NCI-H1092 (cell line): Measurements from ENCODE around the gene IKBKE.
"Not testable (repeated sequence)": the region's sequence is repeated elsewhere in the genome, so short reads cannot be mapped to it uniquely, and the experiment has no call there.

Experiments
- DNase-seq: peaks from one replicate; lab custom pipeline; 2025; lab: John Stamatoyannopoulos, UW

The IKBKE gene

GRCh38 chr1:206476058-206476457 is 5.8 kb downstream of the IKBKE start:
- DNase-seq: no peak

- no peak for DNase-seq
Measured at GRCh38 chr1:206476591-206476990, 6.3 kb downstream of the IKBKE start.

GRCh38 chr1:206477110-206477509 is 6.8 kb downstream of the IKBKE start:
- DNase-seq: no peak

- no peak for DNase-seq
Measured at GRCh38 chr1:206477581-206478380, 7.5 kb downstream of the IKBKE start.

GRCh38 chr1:206478746-206479145 is 8.5 kb downstream of the IKBKE start:
- DNase-seq: no peak

- peak; percentile 69 for DNase-seq
Measured at GRCh38 chr1:206479183-206480125, 9.2 kb downstream of the IKBKE start.

- no peak for DNase-seq
Measured at GRCh38 chr1:206480211-206480610, 9.9 kb downstream of the IKBKE start.

GRCh38 chr1:206482611-206483010 is 12.3 kb downstream of the IKBKE start:
- DNase-seq: no peak

- not testable (repeated sequence) for DNase-seq
Measured at GRCh38 chr1:206483864-206484263, 13.6 kb downstream of the IKBKE start.

GRCh38 chr1:206484901-206485300 is 14.6 kb downstream of the IKBKE start:
- no peak for DNase-seq

GRCh38 chr1:206486995-206487788 is 16.9 kb downstream of the IKBKE start:
- no peak for DNase-seq

GRCh38 chr1:206487970-206488369 is 17.7 kb downstream of the IKBKE start:
- no peak for DNase-seq

GRCh38 chr1:206488466-206488865 is 18.2 kb downstream of the IKBKE start:
- DNase-seq: no peak

- DNase-seq: peak; percentile 76
Measured at GRCh38 chr1:206489980-206490770, 19.9 kb downstream of the IKBKE start.

- no peak for DNase-seq
Measured at GRCh38 chr1:206490771-206491405, 20.6 kb downstream of the IKBKE start.

GRCh38 chr1:206491616-206492015 is 21.3 kb downstream of the IKBKE start:
- DNase-seq: no peak

- DNase-seq: no peak
Measured at GRCh38 chr1:206492589-206492988, 22.3 kb downstream of the IKBKE start.

GRCh38 chr1:206493279-206493678 is 23.0 kb downstream of the IKBKE start:
- no peak for DNase-seq

GRCh38 chr1:206495011-206495461 is 24.8 kb downstream of the IKBKE start:
- DNase-seq: no peak

- no peak for DNase-seq
Measured at GRCh38 chr1:206495493-206496046, 25.3 kb downstream of the IKBKE start.
